BLaER1 treated with 17β-estradiol and CSF1 and Interleukin-3, amounts not matched to agents 10 nM and 100 nM (cell line): ENCODE data around the gene MFF.
A peak's percentile ranks its signal among the peaks of the same experiment; 100 is the strongest.
"Not testable (repeated sequence)": the region's sequence is repeated elsewhere in the genome, so short reads cannot be mapped to it uniquely, and the experiment has no call there.

ENCODE experiments used
- H3K27ac ChIP-seq, 11 experiments: shearing (Covaris generic); formaldehyde crosslinking; 2 replicates each; pipeline ENCODE4 v1.8.1; 2022
- H3K27me3 ChIP-seq, 11 experiments: shearing (Covaris generic); formaldehyde crosslinking; 2 replicates each; pipeline ENCODE4 v1.8.1; 2022
- H3K36me3 ChIP-seq, 11 experiments: shearing (Covaris generic); formaldehyde crosslinking; 2 replicates each; pipeline ENCODE4 v1.8.1; 2022
- H3K4me1 ChIP-seq, 10 experiments: shearing (Covaris generic); formaldehyde crosslinking; 2 replicates each; pipeline ENCODE4 v1.8.1; 2022
- H3K4me2 ChIP-seq, 11 experiments: shearing (Covaris generic); formaldehyde crosslinking; 2 replicates each; pipeline ENCODE4 v1.8.1; 2022
- H3K4me3 ChIP-seq, 10 experiments: shearing (Covaris generic); formaldehyde crosslinking; 2 replicates each; pipeline ENCODE4 v1.8.1; 2022
- H3K9ac ChIP-seq, 11 experiments: shearing (Covaris generic); formaldehyde crosslinking; 2 replicates each; pipeline ENCODE4 v1.8.1; 2022
- H3K9me3 ChIP-seq, 11 experiments: shearing (Covaris generic); formaldehyde crosslinking; replicated peaks in 1 of 11; 2 replicates each; pipeline ENCODE4 v1.8.1; 2022
- H4K20me1 ChIP-seq, 11 experiments: shearing (Covaris generic); formaldehyde crosslinking; 2 replicates each; pipeline ENCODE4 v1.8.1; 2022
- Cebpa-rat ChIP-seq, 11 experiments: shearing (Covaris generic); IDR thresholded peaks; 2 replicates each; pipeline ENCODE4 v1.8.1; 2022

The MFF gene

DNA sequence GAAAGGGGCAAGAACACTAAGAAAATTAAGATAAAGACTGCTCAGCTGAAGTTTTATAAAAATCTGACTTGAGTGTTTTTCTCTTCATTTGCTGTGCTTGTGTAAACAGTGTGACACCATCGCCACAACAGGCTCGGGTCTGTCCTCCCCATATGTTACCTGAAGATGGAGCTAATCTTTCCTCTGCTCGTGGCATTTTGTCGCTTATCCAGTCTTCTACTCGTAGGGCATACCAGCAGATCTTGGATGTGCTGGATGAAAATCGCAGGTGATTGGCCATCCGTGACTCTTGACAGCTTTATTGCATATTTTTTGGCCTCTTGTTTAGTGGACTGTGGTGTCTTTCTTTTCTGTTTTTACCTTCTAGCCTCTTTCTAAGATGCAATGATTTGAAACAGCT lies 22.1 kb downstream of the MFF start:
- Histone ChIP-seq H3K9ac (no peak overlapping the region), H3K27me3 (no peaks in the 10 kb centered on the region), H3K4me1 (no peaks in the 10 kb centered on the region), H3K27ac (no peak overlapping the region), H3K4me2 (no peak overlapping the region), H3K4me3 (no peak overlapping the region), H4K20me1 (no peaks in the 10 kb centered on the region), H3K36me3 (peaks cover 46 to 95% (median 81%) of the 10 kb centered on the region in 11 experiments; a peak in 21 of 22 replicates), H3K9me3 (no peaks in the 10 kb centered on the region)
- no peak for TF ChIP-seq Cebpa-rat (IDR thresholded peaks at IDR 0.05)

DNA sequence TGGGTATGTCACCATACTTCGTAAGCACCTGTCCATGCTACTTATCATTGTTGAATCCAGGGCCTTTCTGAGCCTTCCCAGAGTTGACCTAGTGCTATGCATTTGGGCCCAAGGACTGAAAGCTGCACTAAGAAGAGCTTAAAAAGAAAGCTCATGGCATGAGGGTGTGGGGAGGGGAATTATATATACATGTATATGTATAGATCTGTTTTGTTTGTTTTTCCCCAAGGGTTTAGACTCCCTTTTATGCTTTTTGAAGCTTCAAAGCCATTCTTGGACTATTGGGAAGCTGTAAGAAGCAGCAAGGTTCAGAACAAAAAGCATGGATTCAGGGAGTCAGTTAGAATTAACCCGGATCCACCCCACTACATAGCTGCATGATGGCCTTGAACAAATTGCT lies 23.3 kb downstream of the MFF start:
- Histone ChIP-seq H3K9ac (no peak overlapping the region), H4K20me1 (no peaks in the 10 kb centered on the region), H3K36me3 (peaks cover 46 to 95% (median 82%) of the 10 kb centered on the region in 11 experiments; a peak in 21 of 22 replicates), H3K27ac (no peak overlapping the region), H3K27me3 (no peaks in the 10 kb centered on the region), H3K4me3 (no peak overlapping the region), H3K4me2 (no peak overlapping the region), H3K9me3 (no peaks in the 10 kb centered on the region), H3K4me1 (no peaks in the 10 kb centered on the region)
- no peak for TF ChIP-seq Cebpa-rat (IDR thresholded peaks at IDR 0.05)

DNA sequence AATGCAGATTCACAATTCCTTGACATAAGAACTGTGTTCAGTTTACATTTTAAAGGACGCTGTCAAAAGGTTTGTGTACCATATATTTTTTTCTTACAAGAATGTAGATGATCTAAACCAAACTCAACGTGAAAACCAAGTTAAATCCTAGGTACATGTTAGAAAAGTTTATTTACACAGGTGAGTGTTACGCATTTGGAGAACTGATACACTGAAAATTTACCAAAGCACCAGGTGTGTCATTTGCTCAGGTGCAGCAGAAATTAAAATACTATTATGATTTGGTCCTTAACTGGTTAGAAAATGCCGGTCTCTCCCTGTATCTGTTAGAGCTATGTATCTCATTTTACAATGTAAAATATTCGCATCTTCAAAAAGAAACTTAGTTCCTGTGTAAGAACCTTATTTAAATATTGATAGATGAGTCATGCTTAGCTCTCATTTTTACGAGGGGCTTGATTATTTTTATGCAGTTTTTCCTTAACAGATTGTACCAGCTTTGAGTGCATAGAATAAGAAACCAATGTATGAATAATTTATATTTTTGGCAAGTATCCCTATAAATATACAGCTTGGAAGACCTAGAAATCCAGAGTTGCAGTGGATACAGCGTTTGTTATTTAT lies 25.1 kb downstream of the MFF start:
- H3K36me3 ChIP-seq = peaks cover 41 to 96% (median 77%) of the 10 kb centered on the region in 11 experiments
- H3K4me1 ChIP-seq = no peaks in the 10 kb centered on the region
- no peaks in the 10 kb centered on the region for H3K9me3 ChIP-seq
- H3K27me3 ChIP-seq = no peaks in the 10 kb centered on the region
- H3K4me3 ChIP-seq = no peak overlapping the region
- H3K4me2 ChIP-seq = no peak overlapping the region
- no peaks in the 10 kb centered on the region for H4K20me1 ChIP-seq
- no peak overlapping the region for H3K27ac ChIP-seq
- H3K9ac ChIP-seq = no peak overlapping the region
- TF ChIP-seq Cebpa-rat (IDR thresholded peaks at IDR 0.05) = no peak

DNA sequence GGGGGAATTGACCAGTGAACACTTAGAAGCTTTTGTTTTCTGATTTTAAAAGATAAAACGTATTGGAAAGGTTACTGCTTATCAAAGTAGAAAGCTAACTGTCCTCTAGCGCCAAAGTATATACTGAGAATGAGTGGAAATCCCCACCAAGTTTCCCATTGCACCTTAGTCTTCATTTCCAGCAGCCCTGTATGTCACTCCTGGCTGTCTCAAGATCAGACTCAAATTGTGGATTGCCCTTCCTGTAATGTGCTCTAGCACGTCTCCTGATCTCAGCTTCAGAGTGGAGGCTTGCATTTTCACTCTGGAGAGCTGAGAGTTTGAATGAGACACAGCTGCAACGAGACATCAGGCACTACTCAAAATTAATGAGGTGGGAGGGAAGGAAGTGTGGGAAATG lies 26.6 kb downstream of the MFF start:
- Histone ChIP-seq H3K9me3 (no peaks in the 10 kb centered on the region), H3K4me2 (no peak overlapping the region), H4K20me1 (no peaks in the 10 kb centered on the region), H3K27me3 (no peaks in the 10 kb centered on the region), H3K4me1 (peaks cover 0 to 9% (median 0%) of the 10 kb centered on the region in 10 experiments; a peak in 5 of 20 replicates), H3K9ac (no peak overlapping the region), H3K27ac (no peak overlapping the region), H3K36me3 (peaks cover 50 to 96% (median 79%) of the 10 kb centered on the region in 11 experiments), H3K4me3 (no peak overlapping the region)
- TF ChIP-seq Cebpa-rat (IDR thresholded peaks at IDR 0.05) = no peak

DNA sequence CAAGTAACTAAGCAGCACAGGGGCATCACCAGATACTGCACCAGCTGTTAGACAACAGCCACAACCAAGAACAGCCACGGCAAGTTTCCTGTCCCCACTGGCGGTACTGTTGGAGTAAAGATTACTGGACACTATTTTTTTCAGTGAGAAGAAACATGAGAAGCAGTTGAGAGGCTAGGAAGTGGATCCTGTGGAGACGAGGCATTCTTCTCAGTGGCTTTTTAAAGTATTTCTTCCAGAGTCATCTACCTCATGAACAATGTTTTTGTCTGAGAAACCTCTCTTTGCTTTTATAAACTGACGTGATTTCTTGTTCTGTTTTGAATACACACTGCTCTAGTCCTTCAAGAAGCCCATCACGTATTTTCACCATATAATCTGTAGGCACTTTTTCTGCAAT lies 35.3 kb downstream of the MFF start:
- H3K4me1 ChIP-seq = peaks cover 16 to 30% (median 18%) of the 10 kb centered on the region in 10 experiments
- H3K9ac ChIP-seq = no peak overlapping the region
- H3K4me2 ChIP-seq = no peak overlapping the region
- H3K4me3 ChIP-seq = no peak overlapping the region
- H3K27me3 ChIP-seq = no peaks in the 10 kb centered on the region
- H3K27ac ChIP-seq = no peak overlapping the region
- no peak for TF ChIP-seq Cebpa-rat (IDR thresholded peaks at IDR 0.05)
- peaks cover 54 to 66% (median 60%) of the 10 kb centered on the region in 11 experiments for H3K36me3 ChIP-seq
- no peaks in the 10 kb centered on the region for H4K20me1 ChIP-seq
- no peaks in the 10 kb centered on the region for H3K9me3 ChIP-seq

DNA sequence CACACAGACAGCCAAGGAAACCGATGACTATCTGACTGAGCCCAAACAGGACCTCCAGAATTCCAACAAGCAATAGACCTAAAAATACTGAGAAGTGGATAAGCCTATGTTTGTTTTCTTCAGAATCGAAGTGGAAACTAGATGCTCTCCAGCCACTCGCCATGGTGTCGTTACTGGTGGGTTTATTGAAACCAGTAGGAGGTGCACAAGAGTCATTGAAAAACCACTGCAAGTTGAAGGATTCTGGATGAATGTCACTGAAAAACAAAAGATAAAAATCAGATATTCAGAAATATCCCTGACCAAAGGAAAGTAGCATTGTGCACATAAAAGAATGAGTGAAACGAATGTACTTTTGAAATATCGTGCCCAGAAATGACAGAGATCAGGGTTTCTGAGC lies 38.7 kb downstream of the MFF start:
- H3K9me3 ChIP-seq = no peaks in the 10 kb centered on the region
- no peak for TF ChIP-seq Cebpa-rat (IDR thresholded peaks at IDR 0.05)
- peak overlapping the region in 10 of 11 experiments; percentile 38 to 73 (median 63); a peak in 13 of 22 replicates for H3K4me2 ChIP-seq
- H3K9ac ChIP-seq = no peak overlapping the region
- no peaks in the 10 kb centered on the region for H4K20me1 ChIP-seq
- peaks cover 20 to 32% (median 26%) of the 10 kb centered on the region in 11 experiments; a peak in 21 of 22 replicates for H3K36me3 ChIP-seq
- peak overlapping the region in 1 of 11 experiments; percentile 43; a peak in 1 of 22 replicates for H3K27ac ChIP-seq
- peaks cover 16 to 57% (median 46%) of the 10 kb centered on the region in 10 experiments for H3K4me1 ChIP-seq
- H3K4me3 ChIP-seq = no peak overlapping the region
- no peaks in the 10 kb centered on the region for H3K27me3 ChIP-seq

DNA sequence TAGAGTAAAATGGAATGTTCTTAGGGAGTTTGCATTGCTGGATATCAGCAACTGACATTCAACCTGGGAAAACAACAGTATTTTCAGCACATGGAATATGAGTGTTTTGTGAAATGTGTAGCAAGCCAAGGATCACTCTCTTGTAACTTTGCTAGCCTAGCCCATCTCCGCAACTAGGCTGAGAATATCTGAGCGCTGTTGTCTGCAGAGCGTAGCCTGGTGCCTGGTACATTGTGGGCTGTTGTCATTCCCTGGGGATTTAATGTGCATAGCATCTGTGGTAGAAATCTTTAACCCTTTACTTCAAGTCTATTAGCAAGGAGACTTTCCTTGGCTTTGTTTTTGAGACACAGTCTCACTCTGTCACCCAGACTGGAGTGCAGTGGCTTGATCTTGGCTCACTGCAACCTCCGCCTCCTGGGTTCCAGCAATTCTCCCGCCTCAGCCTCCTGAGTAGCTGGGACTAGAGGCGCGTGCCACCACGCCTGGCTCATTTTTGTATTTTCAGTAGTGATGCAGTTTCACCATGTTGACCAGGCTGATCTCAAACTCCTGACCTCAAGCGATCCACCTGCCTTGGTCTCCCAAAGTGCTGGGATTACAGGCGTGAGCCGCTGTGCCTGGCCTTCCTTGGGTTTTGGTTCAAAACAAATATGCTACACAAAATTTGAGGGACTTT lies 39.7 kb downstream of the MFF start:
- H4K20me1 ChIP-seq, H3K9ac ChIP-seq, H3K27me3 ChIP-seq, H3K4me3 ChIP-seq, H3K9me3 ChIP-seq: not testable (repeated sequence)
- Histone ChIP-seq H3K36me3 (peaks cover 14 to 22% (median 16%) of the 10 kb centered on the region in 11 experiments; a peak in 20 of 22 replicates), H3K27ac (peak overlapping the region in 8 of 11 experiments; percentile 11 to 73 (median 34); a peak in 10 of 22 replicates), H3K4me1 (peaks cover 17 to 66% (median 56%) of the 10 kb centered on the region in 10 experiments), H3K4me2 (peak overlapping the region; percentile 38 to 73 (median 62))

DNA sequence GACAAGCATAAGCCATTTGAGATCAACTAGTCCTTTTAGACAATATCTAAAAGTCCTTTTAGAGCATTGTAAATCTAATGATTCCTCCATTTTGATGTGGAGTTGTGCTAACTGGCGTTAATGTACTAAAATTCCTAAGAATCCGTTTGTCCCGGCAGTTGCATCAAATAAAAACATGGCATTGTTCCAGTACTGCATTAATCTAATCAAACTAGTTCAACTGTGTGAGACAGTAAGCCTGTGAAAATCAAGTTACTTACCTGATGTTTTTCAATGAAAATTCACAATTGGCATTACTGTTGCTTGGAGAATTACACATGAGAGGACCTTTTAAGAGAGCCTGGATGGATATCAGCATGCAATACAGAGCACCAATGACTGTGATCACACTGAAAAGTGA lies 40.8 kb downstream of the MFF start:
- Histone ChIP-seq H4K20me1 (no peaks in the 10 kb centered on the region), H3K4me3 (no peak overlapping the region), H3K9me3 (no peaks in the 10 kb centered on the region), H3K27me3 (no peaks in the 10 kb centered on the region), H3K36me3 (peaks cover 4 to 11% (median 5%) of the 10 kb centered on the region in 11 experiments; a peak in 19 of 22 replicates), H3K27ac (peak overlapping the region in 7 of 11 experiments; percentile 35 to 97 (median 69); a peak in 8 of 22 replicates), H3K9ac (0 out of 22 replicates have a peak overlapping the region, but pooled peaks of 1 of the 11 experiments have one; percentile 42), H3K4me2 (peak overlapping the region in 7 of 11 experiments; percentile 21 to 74 (median 62); a peak in 11 of 22 replicates), H3K4me1 (peaks cover 26 to 76% (median 67%) of the 10 kb centered on the region in 10 experiments)
- TF ChIP-seq Cebpa-rat (IDR thresholded peaks at IDR 0.05) = no peak

DNA sequence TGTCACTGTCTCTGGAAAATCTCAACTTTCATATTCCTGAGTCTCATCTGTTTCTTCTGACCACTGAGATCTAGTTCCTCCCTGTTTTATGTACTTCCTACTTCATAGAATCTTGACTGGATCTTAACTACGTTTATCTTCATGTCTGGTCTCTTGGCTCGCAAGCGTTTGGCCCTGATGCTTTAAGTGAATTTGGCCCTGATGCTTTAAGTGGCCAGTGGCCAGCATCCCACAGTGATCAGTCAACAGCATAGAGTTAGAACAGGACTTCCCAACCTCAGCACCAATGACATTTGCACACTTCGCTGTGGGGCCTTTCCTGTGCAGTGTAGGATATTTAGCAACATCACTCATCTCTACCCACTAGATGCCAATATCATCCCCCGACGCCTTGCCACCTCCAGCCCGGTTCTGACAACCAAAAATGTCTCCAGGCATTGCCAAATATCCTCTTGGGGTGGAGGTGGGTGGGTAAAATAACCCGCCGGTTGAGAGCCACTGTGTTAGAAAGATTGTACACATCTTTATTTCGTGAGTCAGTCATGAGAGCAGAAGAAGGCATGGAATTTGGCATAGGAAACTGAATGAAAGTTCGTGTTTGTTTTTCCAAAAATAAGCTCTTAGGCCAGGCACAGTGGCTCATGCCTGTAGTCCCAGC lies 41.8 kb downstream of the MFF start:
- Histone ChIP-seq H3K9me3 (no peaks in the 10 kb centered on the region), H3K4me1 (peaks cover 33 to 86% (median 77%) of the 10 kb centered on the region in 10 experiments), H3K4me2 (peak overlapping the region in 9 of 11 experiments; percentile 21 to 74 (median 44); a peak in 15 of 22 replicates), H4K20me1 (no peaks in the 10 kb centered on the region), H3K4me3 (no peak overlapping the region), H3K27ac (peak overlapping the region in 10 of 11 experiments; percentile 26 to 97 (median 62); a peak in 16 of 22 replicates), H3K36me3 (peaks cover 0 to under 1% (median 0%) of the 10 kb centered on the region in 11 experiments; a peak in 1 of 22 replicates), H3K27me3 (no peaks in the 10 kb centered on the region), H3K9ac (peak overlapping the region in 5 of 11 experiments; percentile 3 to 53 (median 42); a peak in 6 of 22 replicates)
- TF ChIP-seq Cebpa-rat (IDR thresholded peaks at IDR 0.05) = peak in 2 of 11 experiments; percentile 20 to 34; a peak in 2 of 22 replicates
